ENCODE data around the gene ELP4. TPM values are rescaled to one million over a fixed set of nuclear protein-coding genes. Genes with fewer than 3 reads are reported as not detected.

Gene ELP4
- total and polyA plus RNA-seq, 2 experiments from 2014 or later, result 16.2 to 20.1 TPM

GRCh38 chr11:31521497-31522150, 12.1 kb downstream of the ELP4 start:
- Histone ChIP-seq H4K20me1 (ENCODE audit: insufficient read depth) (no peaks in the 10 kb centered on the region), H3K4me1 (ENCODE audit: insufficient read depth) (no peaks in the 10 kb centered on the region), H3K9ac (no peak overlapping the region), H3K4me3 (no peak overlapping the region), H3K27ac (no peak overlapping the region), H3K4me2 (ENCODE audit: unreplicated experiment) (no peak overlapping the region), H3K36me3 (ENCODE audit: low read depth) (peaks cover 4% of the 10 kb centered on the region; the same call in 1 of the 2 replicates), H3K9me3 (ENCODE audit: low read depth) (no peaks in the 10 kb centered on the region), H3K9me2 (ENCODE audit: insufficient read depth) (no peaks in the 10 kb centered on the region), H3K79me2 (ENCODE audit: insufficient read depth) (no peaks in the 10 kb centered on the region), H3F3A (ENCODE audit: insufficient read depth) (no peaks in the 10 kb centered on the region), H2AFZ (no peak overlapping the region), H3K27me3 (replicated peaks; ENCODE audit: insufficient read depth) (no peaks in the 10 kb centered on the region)
- no peak for DNase-seq
- in situ Hi-C loops (cut with MboI), result no loop called here
- no peak for TF ChIP-seq EZH2 (IDR thresholded peaks at IDR 0.05; ENCODE audit: insufficient read depth, poor library complexity, severe bottlenecking)

GRCh38 chr11:31529189-31529588, 19.6 kb downstream of the ELP4 start:
- H3F3A ChIP-seq (ENCODE audit: insufficient read depth), result no peaks in the 10 kb centered on the region
- H3K9ac ChIP-seq, result no peak overlapping the region
- no peaks in the 10 kb centered on the region for H4K20me1 ChIP-seq (ENCODE audit: insufficient read depth)
- no peak for DNase-seq
- no peaks in the 10 kb centered on the region for H3K27me3 ChIP-seq (replicated peaks; ENCODE audit: insufficient read depth)
- H3K79me2 ChIP-seq (ENCODE audit: insufficient read depth), result no peaks in the 10 kb centered on the region
- no peak overlapping the region for H3K4me3 ChIP-seq
- H3K27ac ChIP-seq, result no peak overlapping the region
- no peaks in the 10 kb centered on the region for H3K9me3 ChIP-seq (ENCODE audit: low read depth)
- no peaks in the 10 kb centered on the region for H3K36me3 ChIP-seq (ENCODE audit: low read depth)
- no peak overlapping the region for H2AFZ ChIP-seq
- TF ChIP-seq EZH2phosphoT487 (IDR thresholded peaks at IDR 0.05; ENCODE audit: insufficient read depth, low read depth) (no peak), EZH2 (IDR thresholded peaks at IDR 0.05; ENCODE audit: insufficient read depth, poor library complexity, severe bottlenecking) (no peak)
- in situ Hi-C loops (cut with MboI), result no loop called here
- no peak overlapping the region for H3K4me2 ChIP-seq (ENCODE audit: unreplicated experiment)
- H3K4me1 ChIP-seq (ENCODE audit: insufficient read depth), result no peaks in the 10 kb centered on the region
- 94 to 100% methylated on average over 2 of the region's 2 CpGs for WGBS, 2 experiments (ENCODE audit: low coverage in 1 of 2, low lambda C conversion rate in 2 of 2, missing lambda C conversion rate in 2 of 2)
- no peaks in the 10 kb centered on the region for H3K9me2 ChIP-seq (ENCODE audit: insufficient read depth)

GRCh38 chr11:31529701-31530100, 20.1 kb downstream of the ELP4 start:
- H2AFZ ChIP-seq, result no peak overlapping the region
- H4K20me1 ChIP-seq (ENCODE audit: insufficient read depth), result no peaks in the 10 kb centered on the region
- H3K9me3 ChIP-seq (ENCODE audit: low read depth), result no peaks in the 10 kb centered on the region
- H3K4me1 ChIP-seq (ENCODE audit: insufficient read depth), result no peaks in the 10 kb centered on the region
- in situ Hi-C loops (cut with MboI), result no loop called here
- H3K27ac ChIP-seq, result no peak overlapping the region
- H3K4me2 ChIP-seq (ENCODE audit: unreplicated experiment), result no peak overlapping the region
- H3K9me2 ChIP-seq (ENCODE audit: insufficient read depth), result no peaks in the 10 kb centered on the region
- no peak overlapping the region for H3K4me3 ChIP-seq
- H3K27me3 ChIP-seq (replicated peaks; ENCODE audit: insufficient read depth), result no peaks in the 10 kb centered on the region
- no peak for DNase-seq
- TF ChIP-seq EZH2 (IDR thresholded peaks at IDR 0.05; ENCODE audit: insufficient read depth, poor library complexity, severe bottlenecking), result no peak
- TF ChIP-seq EZH2phosphoT487 (IDR thresholded peaks at IDR 0.05; ENCODE audit: insufficient read depth, low read depth), result no peak
- H3K79me2 ChIP-seq (ENCODE audit: insufficient read depth), result no peaks in the 10 kb centered on the region
- no peak overlapping the region for H3K9ac ChIP-seq
- H3F3A ChIP-seq (ENCODE audit: insufficient read depth), result no peaks in the 10 kb centered on the region
- no peaks in the 10 kb centered on the region for H3K36me3 ChIP-seq (ENCODE audit: low read depth)

- no peaks in the 10 kb centered on the region for H3K27me3 ChIP-seq (replicated peaks; ENCODE audit: insufficient read depth)
- H3K36me3 ChIP-seq (ENCODE audit: low read depth), result no peaks in the 10 kb centered on the region
- 94 to 100% methylated on average over 1 of the region's 1 CpG for WGBS, 2 experiments (ENCODE audit: low coverage in 1 of 2, low lambda C conversion rate in 2 of 2, missing lambda C conversion rate in 2 of 2)
- in situ Hi-C loops (cut with MboI), result no loop called here
- TF ChIP-seq EZH2 (IDR thresholded peaks at IDR 0.05; ENCODE audit: insufficient read depth, poor library complexity, severe bottlenecking) (no peak), EZH2phosphoT487 (IDR thresholded peaks at IDR 0.05; ENCODE audit: insufficient read depth, low read depth) (no peak)
- H3K4me3 ChIP-seq, result no peak overlapping the region
- no peak overlapping the region for H3K27ac ChIP-seq
- no peaks in the 10 kb centered on the region for H3K9me2 ChIP-seq (ENCODE audit: insufficient read depth)
- H3K4me2 ChIP-seq (ENCODE audit: unreplicated experiment), result no peak overlapping the region
- no peak for DNase-seq
- H3K79me2 ChIP-seq (ENCODE audit: insufficient read depth), result no peaks in the 10 kb centered on the region
- H4K20me1 ChIP-seq (ENCODE audit: insufficient read depth), result no peaks in the 10 kb centered on the region
- no peaks in the 10 kb centered on the region for H3K9me3 ChIP-seq (ENCODE audit: low read depth)
- no peaks in the 10 kb centered on the region for H3K4me1 ChIP-seq (ENCODE audit: insufficient read depth)
- H3K9ac ChIP-seq, result no peak overlapping the region
- no peak overlapping the region for H2AFZ ChIP-seq
- no peaks in the 10 kb centered on the region for H3F3A ChIP-seq (ENCODE audit: insufficient read depth)
Measured at GRCh38 chr11:31531293-31531692, 21.7 kb downstream of the ELP4 start.

- 83 to 87% methylated on average over 4 of the region's 4 CpGs for WGBS, 2 experiments (ENCODE audit: low coverage in 1 of 2, low lambda C conversion rate in 2 of 2, missing lambda C conversion rate in 2 of 2)
- no peak overlapping the region for H3K27ac ChIP-seq
- H3K9me2 ChIP-seq (ENCODE audit: insufficient read depth), result no peaks in the 10 kb centered on the region
- no peaks in the 10 kb centered on the region for H3K9me3 ChIP-seq (ENCODE audit: low read depth)
- H3K79me2 ChIP-seq (ENCODE audit: insufficient read depth), result no peaks in the 10 kb centered on the region
- no peak for DNase-seq
- H3K27me3 ChIP-seq (replicated peaks; ENCODE audit: insufficient read depth), result no peaks in the 10 kb centered on the region
- no peak overlapping the region for H3K9ac ChIP-seq
- H3K36me3 ChIP-seq (ENCODE audit: low read depth), result no peaks in the 10 kb centered on the region
- TF ChIP-seq EZH2 (IDR thresholded peaks at IDR 0.05; ENCODE audit: insufficient read depth, poor library complexity, severe bottlenecking) (no peak), EZH2phosphoT487 (IDR thresholded peaks at IDR 0.05; ENCODE audit: insufficient read depth, low read depth) (no peak)
- H4K20me1 ChIP-seq (ENCODE audit: insufficient read depth), result no peaks in the 10 kb centered on the region
- H3K4me3 ChIP-seq, result no peak overlapping the region
- in situ Hi-C loops (cut with MboI), result no loop called here
- no peak overlapping the region for H2AFZ ChIP-seq
- no peaks in the 10 kb centered on the region for H3F3A ChIP-seq (ENCODE audit: insufficient read depth)
- H3K4me1 ChIP-seq (ENCODE audit: insufficient read depth), result no peaks in the 10 kb centered on the region
- no peak overlapping the region for H3K4me2 ChIP-seq (ENCODE audit: unreplicated experiment)
Measured at GRCh38 chr11:31535479-31535878, 25.9 kb downstream of the ELP4 start.

All from GM23248 (cell line).